WI38 (cell line): ENCODE data around the gene SEMA3G.

Experiments used
- H3K4me3 ChIP-seq: 2 replicates; pipeline ENCODE4 v1.5.1; 2011; ENCODE audit warnings: low read depth, mild to moderate bottlenecking, control low read depth, low read length
- CTCF ChIP-seq: IDR thresholded peaks from 2 replicates; pipeline ENCODE4 v1.5.1; 2012; ENCODE audit warnings: low read depth, mild to moderate bottlenecking, control low read depth, low read length

The SEMA3G gene

GRCh38 chr3:52440249-52440551, 4.7 kb downstream of the SEMA3G start:
- TF ChIP-seq CTCF, result no peak
- H3K4me3 ChIP-seq, result no peak overlapping the region

GRCh38 chr3:52439426-52440248, 5.3 kb downstream of the SEMA3G start:
- no peak for TF ChIP-seq CTCF
- H3K4me3 ChIP-seq, result no peak overlapping the region

GRCh38 chr3:52438579-52439425, 6.1 kb downstream of the SEMA3G start:
- no peak for TF ChIP-seq CTCF
- H3K4me3 ChIP-seq, result no peak overlapping the region

GRCh38 chr3:52438104-52438376, 6.9 kb downstream of the SEMA3G start:
- no peak for TF ChIP-seq CTCF
- H3K4me3 ChIP-seq, result no peak overlapping the region

- H3K4me3 ChIP-seq, result no peak overlapping the region
- TF ChIP-seq CTCF, result no peak
Observed at GRCh38 chr3:52437326-52438103, 7.4 kb downstream of the SEMA3G start.

GRCh38 chr3:52436500-52437149, 8.3 kb downstream of the SEMA3G start:
- no peak for TF ChIP-seq CTCF
- H3K4me3 ChIP-seq, result no peak overlapping the region
